Brain microvascular endothelial cell (primary cell): Measurements from ENCODE around the gene SMIM5.

Experiments
- DNase-seq: peaks from one replicate; pipeline ENCODE4 v3.0.0-alpha.2; 2020
- H3K27ac ChIP-seq: fragments of 250-450 bp; sonication (Bioruptor Pico); 2 replicates; pipeline ENCODE4 v1.5.1; 2020; ENCODE audit warnings: mild to moderate bottlenecking, moderate library complexity
- H3K27me3 ChIP-seq: fragments of 250-450 bp; sonication (Bioruptor Pico); replicated peaks from 2 replicates; pipeline ENCODE4 v1.5.1; 2020; ENCODE audit warnings: mild to moderate bottlenecking
- H3K36me3 ChIP-seq: fragments of 250-450 bp; sonication (Bioruptor Pico); replicated peaks from 2 replicates; pipeline ENCODE4 v1.5.1; 2020; ENCODE audit warnings: mild to moderate bottlenecking
- H3K4me3 ChIP-seq: 2 replicates; pipeline ENCODE4 v1.5.1; 2011; ENCODE audit warnings: low read depth, mild to moderate bottlenecking, control low read depth, low read length, moderate library complexity
- in situ Hi-C: cut with HindIII; loops from 2 replicates; pipeline ENCODE4 v1.10.0; 2017; ENCODE audit warnings: low sequenced_read_pairs, low pct_ligation_motif_present
- TF ChIP-seq, protein P1 (sequence below): IDR thresholded peaks from 2 replicates; pipeline ENCODE4 v1.5.1; 2011; ENCODE audit warnings: low read depth, mild to moderate bottlenecking, moderate library complexity, low read length, control low read depth, inconsistent platforms; ENCODE audit errors: missing control alignments

The SMIM5 gene

GRCh38 chr17:75615301-75615700 lies 17.9 kb upstream of the SMIM5 start:
- no peak for DNase-seq
- no peaks in the 10 kb centered on the region for H3K36me3 ChIP-seq
- no peaks in the 10 kb centered on the region for H3K27me3 ChIP-seq
- in situ Hi-C loops: no loop called here
- H3K4me3 ChIP-seq: no peak overlapping the region
- no peak overlapping the region for H3K27ac ChIP-seq
- TF ChIP-seq, protein P1, sequence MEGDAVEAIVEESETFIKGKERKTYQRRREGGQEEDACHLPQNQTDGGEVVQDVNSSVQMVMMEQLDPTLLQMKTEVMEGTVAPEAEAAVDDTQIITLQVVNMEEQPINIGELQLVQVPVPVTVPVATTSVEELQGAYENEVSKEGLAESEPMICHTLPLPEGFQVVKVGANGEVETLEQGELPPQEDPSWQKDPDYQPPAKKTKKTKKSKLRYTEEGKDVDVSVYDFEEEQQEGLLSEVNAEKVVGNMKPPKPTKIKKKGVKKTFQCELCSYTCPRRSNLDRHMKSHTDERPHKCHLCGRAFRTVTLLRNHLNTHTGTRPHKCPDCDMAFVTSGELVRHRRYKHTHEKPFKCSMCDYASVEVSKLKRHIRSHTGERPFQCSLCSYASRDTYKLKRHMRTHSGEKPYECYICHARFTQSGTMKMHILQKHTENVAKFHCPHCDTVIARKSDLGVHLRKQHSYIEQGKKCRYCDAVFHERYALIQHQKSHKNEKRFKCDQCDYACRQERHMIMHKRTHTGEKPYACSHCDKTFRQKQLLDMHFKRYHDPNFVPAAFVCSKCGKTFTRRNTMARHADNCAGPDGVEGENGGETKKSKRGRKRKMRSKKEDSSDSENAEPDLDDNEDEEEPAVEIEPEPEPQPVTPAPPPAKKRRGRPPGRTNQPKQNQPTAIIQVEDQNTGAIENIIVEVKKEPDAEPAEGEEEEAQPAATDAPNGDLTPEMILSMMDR: no peak

- in situ Hi-C loops: no loop called here
- H3K27ac ChIP-seq: no peak overlapping the region
- no peak for DNase-seq
- H3K36me3 ChIP-seq: no peaks in the 10 kb centered on the region
- H3K4me3 ChIP-seq: no peak overlapping the region
- TF ChIP-seq, protein P1: no peak
- no peaks in the 10 kb centered on the region for H3K27me3 ChIP-seq
Measured at GRCh38 chr17:75616521-75617122, 16.6 kb upstream of the SMIM5 start.

DNA sequence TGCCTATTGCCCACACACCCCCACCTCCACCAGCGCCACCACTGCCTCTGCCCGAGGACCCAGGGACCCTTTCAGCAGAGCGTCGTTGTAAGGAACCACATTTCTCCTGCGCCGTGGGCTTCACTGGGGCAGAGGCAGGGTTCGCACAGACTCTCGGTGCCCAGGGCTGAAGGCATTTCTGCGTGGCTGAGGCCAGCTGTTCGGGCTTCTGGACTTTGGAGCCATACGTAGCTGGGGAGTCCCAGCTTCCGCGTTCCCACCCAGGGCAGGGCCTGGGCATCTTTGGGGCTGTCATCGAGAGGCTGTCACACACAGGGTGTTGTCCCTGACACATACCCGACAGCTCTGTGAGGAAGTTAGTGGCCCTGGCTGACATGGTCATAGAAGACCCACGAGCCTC lies 16.0 kb upstream of the SMIM5 start:
- no peak overlapping the region for H3K4me3 ChIP-seq
- no peak overlapping the region for H3K27ac ChIP-seq
- in situ Hi-C loops: no loop called here
- no peak for DNase-seq
- no peaks in the 10 kb centered on the region for H3K27me3 ChIP-seq
- TF ChIP-seq, protein P1: no peak
- no peaks in the 10 kb centered on the region for H3K36me3 ChIP-seq

- no peaks in the 10 kb centered on the region for H3K36me3 ChIP-seq
- no peak for DNase-seq
- no peaks in the 10 kb centered on the region for H3K27me3 ChIP-seq
- no peak overlapping the region for H3K4me3 ChIP-seq
- no peak overlapping the region for H3K27ac ChIP-seq
- TF ChIP-seq, protein P1: no peak
- in situ Hi-C loops: no loop called here
Measured at GRCh38 chr17:75617675-75618074, 15.6 kb upstream of the SMIM5 start.

GRCh38 chr17:75619506-75620431 lies 13.5 kb upstream of the SMIM5 start:
- in situ Hi-C loops: no loop called here
- TF ChIP-seq, protein P1: peak; percentile 79

More at GRCh38 chr17:75619506-75620431, 13.5 kb upstream of the SMIM5 start:
- Histone ChIP-seq H3K27ac (no peak overlapping the region), H3K4me3 (no peak overlapping the region), H3K27me3 (no peaks in the 10 kb centered on the region), H3K36me3 (no peaks in the 10 kb centered on the region)
- no peak for DNase-seq
